H1 (cell line): ENCODE data around the gene ARSI. TPM values are rescaled to one million over a fixed set of nuclear protein-coding genes. Genes with fewer than 3 reads are reported as not detected.

Experiments
- ASH2L ChIP-seq: fragments of 200-600, 300-600 bp; sonication (generic); IDR thresholded peaks from one replicate; pipeline ENCODE4 v1.7.1; 2017; ENCODE audit warnings: low read length
- CHD1 ChIP-seq: IDR thresholded peaks from 2 replicates; pipeline ENCODE4 v1.6.1; 2012; ENCODE audit warnings: low read depth, low read length, improper control_type of control experiment
- EZH2 ChIP-seq: fragments of 200-600 bp; sonication (generic); IDR thresholded peaks from 2 replicates; pipeline ENCODE4 v1.7.1; 2012; ENCODE audit warnings: low read depth, mild to moderate bottlenecking, moderate library complexity, low read length, inconsistent platforms; ENCODE audit not compliant: severe bottlenecking
- GABPA ChIP-seq: IDR thresholded peaks from 2 replicates; pipeline ENCODE4 v1.6.1; 2011; ENCODE audit warnings: mild to moderate bottlenecking, low read length, moderate library complexity, borderline replicate concordance; ENCODE audit not compliant: insufficient read depth
- HDAC2 ChIP-seq, 2 experiments: fragments of 300-600 bp in 1 of 2; sonication (generic) in 1 of 2; IDR thresholded peaks; 2 replicates each; pipeline ENCODE4 v1.6.1; 2011 to 2012; ENCODE audit warnings: low read depth in 2 of 2, low read length in 2 of 2, mild to moderate bottlenecking in 2 of 2, moderate library complexity in 2 of 2, borderline replicate concordance in 1 of 2, inconsistent platforms in 1 of 2
- KDM4A ChIP-seq: IDR thresholded peaks from one replicate; pipeline ENCODE4 v1.7.1; 2012; ENCODE audit warnings: low read depth, mild to moderate bottlenecking, moderate library complexity, low read length, inconsistent platforms; ENCODE audit not compliant: severe bottlenecking
- RAD21 ChIP-seq, 2 experiments: IDR thresholded peaks in 1 of 2; conservative IDR thresholded peaks in 1 of 2; 2 replicates each; pipeline ENCODE4 v1.6.1; 2011; ENCODE audit warnings: low read depth in 2 of 2, low read length in 2 of 2, improper control_type of control experiment in 1 of 2, inconsistent platforms in 1 of 2, mild to moderate bottlenecking in 1 of 2, moderate library complexity in 1 of 2
- SP1 ChIP-seq: IDR thresholded peaks from 2 replicates; pipeline ENCODE4 v1.6.1; 2011; ENCODE audit warnings: low read depth, low read length
- SP4 ChIP-seq: IDR thresholded peaks from 2 replicates; pipeline ENCODE4 v1.6.1; 2012; ENCODE audit warnings: low read length, inconsistent platforms
- TAF1 ChIP-seq: IDR thresholded peaks from 2 replicates; pipeline ENCODE4 v1.6.1; 2011; ENCODE audit warnings: mild to moderate bottlenecking, low read depth, low read length
- polyA plus RNA-seq, 7 experiments: library from polyadenylated mRNA; depleted of rRNA in 3 of 7; stranded (reverse) in 5 of 7; unstranded in 2 of 7; fragments of >200 nt in 5 of 7; fragments of 200-250 nt in 2 of 7; gene quantifications; 1 replicate in 5 of 7; 2 replicates in 1 of 7; 4 replicates in 1 of 7; pipeline versions ENCODE4 v1.2.1 to v1.2.3, GENCODE V29; 2011 to 2013; ENCODE audit warnings: missing spikeins in 2 of 7, mixed read lengths in 2 of 7
- total RNA-seq: library from RNA; stranded (reverse); fragmentation: NEBNext Ultra II Directional; extraction: Animal tissue kit (Norgen Biotek cat#: 25700); gene quantifications from 2 replicates; pipeline ENCODE4 v1.2.1, GENCODE V29; 2021
- TF ChIP-seq, protein P1 (sequence below), 3 experiments: IDR thresholded peaks; 1 replicate in 2 of 3; 2 replicates in 1 of 3; pipeline versions ENCODE4 v1.5.1 to v1.6.1; 2011; ENCODE audit warnings: low read length in 3 of 3, mild to moderate bottlenecking in 3 of 3, inconsistent platforms in 2 of 3, low read depth in 1 of 3, moderate library complexity in 1 of 3; ENCODE audit not compliant: insufficient read depth in 1 of 3; ENCODE audit errors: control extremely low read depth in 1 of 3
- TF ChIP-seq, protein P2 (sequence below): IDR thresholded peaks from 2 replicates; pipeline ENCODE4 v1.6.1; 2012; ENCODE audit warnings: inconsistent platforms
- TF ChIP-seq, protein P3 (sequence below): IDR thresholded peaks from 2 replicates; pipeline ENCODE4 v1.6.1; 2012; ENCODE audit warnings: inconsistent platforms

Gene ARSI
- total and polyA plus RNA-seq, 2 of the 8 experiments (the other 6 are each of a cell fraction or from before 2014, with no cell fraction given), result 4.5 to 6.7 TPM

DNA sequence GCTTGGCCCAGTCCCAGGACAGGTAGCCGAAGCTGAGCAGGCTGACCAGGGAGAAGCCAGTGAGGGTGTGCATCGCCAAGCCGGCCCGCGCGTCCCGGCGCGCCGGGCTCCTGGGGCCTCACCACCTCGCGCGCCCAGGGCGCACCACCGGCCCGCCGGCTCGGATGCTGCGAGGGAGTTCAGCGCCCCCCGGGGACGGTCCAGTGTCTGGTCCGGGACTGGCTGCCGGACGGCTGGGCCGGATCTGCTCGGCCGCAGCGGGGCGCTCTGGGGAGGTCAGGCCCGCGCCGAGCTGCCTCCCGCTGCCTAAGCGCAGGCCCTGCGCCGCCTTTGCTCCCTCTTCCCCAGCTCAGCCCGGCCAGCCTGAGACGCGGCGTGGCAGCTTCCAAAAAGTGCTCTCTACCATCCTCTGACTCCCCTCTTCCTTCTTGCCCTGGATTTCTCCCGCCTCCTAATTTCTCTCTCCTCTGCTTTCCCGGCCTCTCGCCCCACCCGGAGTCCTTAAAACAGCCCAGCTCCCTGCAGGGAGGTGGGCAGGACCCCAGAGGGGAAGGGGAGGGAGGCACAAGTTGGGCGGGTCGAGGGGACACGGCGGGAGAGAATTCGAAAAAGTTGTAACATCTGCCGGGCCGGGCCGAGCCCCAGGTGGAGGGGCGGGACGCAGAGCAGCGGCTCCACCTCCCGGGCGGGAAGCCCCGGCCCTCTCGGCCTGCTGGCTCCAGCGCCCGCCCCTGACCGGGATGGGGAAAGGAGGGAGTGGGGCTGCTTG is at the start of gene ARSI (continued):
- peak; percentile 79 for TF ChIP-seq KDM4A
- TF ChIP-seq SP4, result peak; percentile 86
- TF ChIP-seq, protein P1, sequence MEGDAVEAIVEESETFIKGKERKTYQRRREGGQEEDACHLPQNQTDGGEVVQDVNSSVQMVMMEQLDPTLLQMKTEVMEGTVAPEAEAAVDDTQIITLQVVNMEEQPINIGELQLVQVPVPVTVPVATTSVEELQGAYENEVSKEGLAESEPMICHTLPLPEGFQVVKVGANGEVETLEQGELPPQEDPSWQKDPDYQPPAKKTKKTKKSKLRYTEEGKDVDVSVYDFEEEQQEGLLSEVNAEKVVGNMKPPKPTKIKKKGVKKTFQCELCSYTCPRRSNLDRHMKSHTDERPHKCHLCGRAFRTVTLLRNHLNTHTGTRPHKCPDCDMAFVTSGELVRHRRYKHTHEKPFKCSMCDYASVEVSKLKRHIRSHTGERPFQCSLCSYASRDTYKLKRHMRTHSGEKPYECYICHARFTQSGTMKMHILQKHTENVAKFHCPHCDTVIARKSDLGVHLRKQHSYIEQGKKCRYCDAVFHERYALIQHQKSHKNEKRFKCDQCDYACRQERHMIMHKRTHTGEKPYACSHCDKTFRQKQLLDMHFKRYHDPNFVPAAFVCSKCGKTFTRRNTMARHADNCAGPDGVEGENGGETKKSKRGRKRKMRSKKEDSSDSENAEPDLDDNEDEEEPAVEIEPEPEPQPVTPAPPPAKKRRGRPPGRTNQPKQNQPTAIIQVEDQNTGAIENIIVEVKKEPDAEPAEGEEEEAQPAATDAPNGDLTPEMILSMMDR (IDR thresholded peaks at IDR 0.05; ENCODE audit: control extremely low read depth in 1 of 3, insufficient read depth in 1 of 3, low read depth in 1 of 3, low read length in 3 of 3), result peak in 2 of 3 experiments; percentile 33 to 50; a peak in 3 of 4 replicates
- TF ChIP-seq, protein P2, sequence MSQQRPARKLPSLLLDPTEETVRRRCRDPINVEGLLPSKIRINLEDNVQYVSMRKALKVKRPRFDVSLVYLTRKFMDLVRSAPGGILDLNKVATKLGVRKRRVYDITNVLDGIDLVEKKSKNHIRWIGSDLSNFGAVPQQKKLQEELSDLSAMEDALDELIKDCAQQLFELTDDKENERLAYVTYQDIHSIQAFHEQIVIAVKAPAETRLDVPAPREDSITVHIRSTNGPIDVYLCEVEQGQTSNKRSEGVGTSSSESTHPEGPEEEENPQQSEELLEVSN, result peak; percentile 41
- peak; percentile 35; the same call in 1 of the 2 replicates for TF ChIP-seq GABPA
- TF ChIP-seq EZH2, result peak; percentile 39
- TF ChIP-seq SP1, result 0 out of 2 replicates have a peak, but pooled peaks have one; percentile 16
- peak; percentile 94 for TF ChIP-seq ASH2L
- 0 out of 2 replicates have a peak, but pooled peaks have one; percentile 36 for TF ChIP-seq TAF1
- no peak; the same call in 1 of the 2 replicates for TF ChIP-seq CHD1
- peak in 1 of 2 experiments; percentile 25; a peak in 1 of 4 replicates for TF ChIP-seq HDAC2 (IDR thresholded peaks at IDR 0.05; ENCODE audit: borderline replicate concordance in 1 of 2, low read depth in 2 of 2, low read length in 2 of 2)
- TF ChIP-seq RAD21 (IDR thresholded peaks at IDR 0.05 in 1 of 2, conservative IDR thresholded peaks at IDR 0.05 in 1 of 2; ENCODE audit: low read depth in 2 of 2, low read length in 2 of 2), result peak in 1 of 2 experiments; percentile 8; a peak in 1 of 4 replicates
- TF ChIP-seq, protein P3, sequence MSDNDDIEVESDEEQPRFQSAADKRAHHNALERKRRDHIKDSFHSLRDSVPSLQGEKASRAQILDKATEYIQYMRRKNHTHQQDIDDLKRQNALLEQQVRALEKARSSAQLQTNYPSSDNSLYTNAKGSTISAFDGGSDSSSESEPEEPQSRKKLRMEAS, result peak; percentile 35; the same call in 1 of the 2 replicates
